Iris pigment epithelial cell (primary cell): ENCODE results near the gene GPR137B.

Source experiments
- DNase-seq: peaks from one replicate; pipeline ENCODE4 v3.0.0-alpha.2; 2011; ENCODE audit warnings: low read depth

Gene GPR137B

GRCh38 chr1:236200925-236201324 is 58.6 kb downstream of the GPR137B start:
- no peak for DNase-seq

DNA sequence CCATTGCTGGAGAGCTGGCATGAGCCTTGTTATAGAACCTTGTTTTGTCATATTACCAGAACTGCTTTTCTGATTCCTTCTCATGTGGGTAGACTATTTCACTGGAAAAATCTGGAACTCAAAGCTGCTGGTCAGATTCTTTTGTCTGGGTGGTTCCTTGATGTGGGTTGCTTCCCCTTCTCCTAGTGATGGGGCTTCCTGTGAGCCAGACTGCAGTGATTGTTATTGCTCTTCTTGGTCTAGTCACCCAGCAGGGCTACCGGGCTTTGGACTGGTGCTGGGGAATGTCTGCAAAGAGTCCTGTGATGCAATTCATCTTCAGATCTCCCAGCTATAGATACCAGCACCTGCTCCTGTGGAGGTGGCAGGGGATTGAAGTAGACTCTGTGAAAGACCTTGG is 59.4 kb downstream of the GPR137B start:
- no peak for DNase-seq

- DNase-seq: peak; percentile 36
Measured at GRCh38 chr1:236204039-236204438, 61.7 kb downstream of the GPR137B start.

GRCh38 chr1:236204656-236205055 is 62.3 kb downstream of the GPR137B start:
- peak; percentile 36 for DNase-seq

- DNase-seq: no peak
Measured at GRCh38 chr1:236206548-236206947, 64.2 kb downstream of the GPR137B start.

DNA sequence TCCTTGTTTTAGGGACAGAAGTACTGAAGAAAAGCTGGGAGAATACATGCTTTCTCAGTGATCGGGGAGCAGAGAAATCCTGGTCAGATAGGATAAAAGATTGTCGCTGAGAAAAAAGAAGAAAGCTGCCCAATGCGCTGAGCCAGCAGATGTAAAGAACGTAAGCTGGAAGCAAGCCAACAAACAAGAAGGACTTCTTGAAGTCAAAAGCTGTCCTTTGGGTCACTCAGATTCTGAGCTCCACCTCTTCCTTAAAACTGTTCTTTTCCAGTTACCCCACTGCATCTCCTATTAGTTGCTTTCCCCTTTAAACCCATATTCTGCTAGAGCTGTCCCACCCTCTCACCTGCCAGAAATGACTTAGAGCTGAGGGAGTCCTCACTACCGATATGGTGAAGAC is 64.8 kb downstream of the GPR137B start:
- DNase-seq: no peak

DNA sequence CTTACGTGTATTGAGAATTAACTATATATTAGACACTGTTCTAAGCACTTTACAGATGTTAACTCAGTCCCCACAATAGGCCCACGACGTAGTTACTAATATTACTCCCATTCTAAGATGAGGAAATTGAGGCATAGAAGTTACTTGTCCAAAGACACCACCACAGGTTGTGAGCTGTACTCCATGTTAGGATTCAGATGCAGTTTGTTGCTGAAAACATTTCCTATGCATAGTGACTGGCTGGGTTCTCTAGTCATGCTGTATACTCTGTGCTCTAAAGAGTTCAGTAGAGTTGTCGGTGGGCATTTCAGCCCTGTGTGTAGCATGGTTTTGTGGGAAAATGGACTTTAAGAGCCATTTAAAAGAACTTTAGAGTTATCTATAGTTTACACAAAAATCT is 65.2 kb downstream of the GPR137B start:
- DNase-seq: no peak

DNA sequence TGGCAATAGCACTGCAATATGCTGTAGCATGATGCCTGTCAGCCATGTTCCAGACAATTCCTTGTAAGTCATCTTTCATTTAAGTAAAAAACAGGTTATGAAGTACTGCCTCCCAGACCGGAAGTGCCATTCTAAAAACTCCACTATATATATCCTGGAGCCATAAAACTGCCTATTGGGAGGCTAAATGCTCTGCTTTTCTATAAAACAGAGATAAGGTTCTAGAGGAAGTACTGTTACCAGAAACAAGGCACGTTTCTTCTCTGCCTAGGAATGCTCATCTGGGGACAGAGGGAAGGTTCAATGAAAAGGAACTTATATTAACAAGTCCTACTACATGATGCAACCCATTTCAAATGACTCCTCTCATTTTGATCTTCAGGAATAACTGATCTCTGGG is 66.8 kb downstream of the GPR137B start:
- DNase-seq: no peak

DNA sequence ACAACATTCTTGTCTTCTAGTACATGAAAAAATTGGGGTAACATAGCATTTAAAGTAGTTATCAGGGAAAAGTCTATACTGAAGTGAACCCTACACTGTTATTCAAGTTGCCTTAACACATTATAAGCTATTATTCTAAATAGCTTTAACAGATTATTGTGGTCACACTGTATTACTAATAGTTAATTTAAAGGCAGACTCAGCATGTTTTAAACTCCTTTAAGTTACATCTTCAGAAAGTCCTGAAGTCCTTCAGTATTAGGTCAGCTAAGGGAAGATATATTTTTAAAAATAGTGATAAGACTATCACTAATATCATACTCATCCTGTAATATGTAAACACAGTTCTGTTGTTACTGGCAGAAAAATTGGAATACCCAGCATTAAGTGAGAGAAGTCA is 67.4 kb downstream of the GPR137B start:
- DNase-seq: no peak

DNA sequence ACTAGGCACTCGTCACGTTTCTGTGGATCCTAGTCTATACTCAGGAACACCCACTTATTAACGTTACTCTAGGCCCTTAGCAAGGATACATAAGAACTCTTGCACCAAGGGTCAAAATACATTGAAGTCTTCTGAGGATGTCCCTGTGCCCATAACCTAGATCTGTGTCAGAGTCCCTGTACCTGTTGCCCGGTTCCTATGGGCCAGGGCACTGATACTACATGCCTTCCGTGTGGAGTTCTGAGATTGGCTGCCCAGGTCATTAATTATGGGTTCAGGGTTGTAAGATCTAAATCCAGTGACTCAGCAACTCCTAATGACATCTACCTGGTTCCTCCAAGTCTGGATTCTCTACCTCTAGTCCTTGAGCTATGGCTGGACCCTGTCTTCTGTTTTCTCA is 69.5 kb downstream of the GPR137B start:
- no peak for DNase-seq

DNA sequence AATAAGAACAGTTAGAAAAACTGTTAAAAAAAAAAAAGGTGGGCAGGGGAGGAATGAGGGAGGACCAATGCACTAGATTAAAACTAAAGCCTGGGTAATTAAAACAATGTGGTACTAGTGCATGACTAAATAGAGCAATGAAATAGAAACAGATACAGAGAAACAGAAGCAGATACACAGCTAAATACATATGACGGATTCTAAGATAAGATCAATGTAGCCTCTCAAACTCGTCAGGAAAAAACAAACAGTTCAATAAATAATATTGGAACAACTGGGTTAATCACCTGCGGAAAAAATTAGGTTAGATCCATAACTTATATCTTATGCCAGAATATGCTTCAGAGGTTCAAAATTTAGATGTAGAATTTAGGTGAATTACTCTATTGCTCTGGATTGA is 71.2 kb downstream of the GPR137B start:
- no peak for DNase-seq

GRCh38 chr1:236214761-236215160 is 72.4 kb downstream of the GPR137B start:
- DNase-seq: no peak

- no peak for DNase-seq
Measured at GRCh38 chr1:236220473-236220872, 78.1 kb downstream of the GPR137B start.

GRCh38 chr1:236222632-236223031 is 80.3 kb downstream of the GPR137B start:
- DNase-seq: no peak

- no peak for DNase-seq
Measured at GRCh38 chr1:236228411-236228810, 86.1 kb downstream of the GPR137B start.

- no peak for DNase-seq
Measured at GRCh38 chr1:236235116-236235515, 92.8 kb downstream of the GPR137B start.

- DNase-seq: no peak
Measured at GRCh38 chr1:236239092-236239585, 96.8 kb downstream of the GPR137B start.

DNA sequence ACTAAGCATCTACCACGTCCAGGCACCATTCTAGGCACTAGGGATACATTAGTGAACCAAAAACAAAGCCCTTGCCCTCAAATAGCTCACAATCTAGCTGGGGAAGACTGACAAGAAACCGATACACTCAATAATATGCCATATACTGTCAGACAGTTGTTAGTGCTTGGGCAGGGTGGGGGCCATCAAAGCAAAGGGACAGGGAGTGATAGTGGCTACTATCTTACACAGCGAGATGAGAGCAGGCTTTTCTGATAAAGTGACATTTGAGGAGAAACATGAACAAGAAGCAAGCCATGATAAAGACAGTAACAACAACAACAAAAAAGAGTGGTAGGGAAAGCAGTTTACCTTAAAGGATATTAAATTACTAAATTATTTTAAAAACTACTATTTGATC is 98.3 kb downstream of the GPR137B start:
- DNase-seq: no peak

GRCh38 chr1:236242568-236242967 is 100.2 kb downstream of the GPR137B start:
- no peak for DNase-seq

DNA sequence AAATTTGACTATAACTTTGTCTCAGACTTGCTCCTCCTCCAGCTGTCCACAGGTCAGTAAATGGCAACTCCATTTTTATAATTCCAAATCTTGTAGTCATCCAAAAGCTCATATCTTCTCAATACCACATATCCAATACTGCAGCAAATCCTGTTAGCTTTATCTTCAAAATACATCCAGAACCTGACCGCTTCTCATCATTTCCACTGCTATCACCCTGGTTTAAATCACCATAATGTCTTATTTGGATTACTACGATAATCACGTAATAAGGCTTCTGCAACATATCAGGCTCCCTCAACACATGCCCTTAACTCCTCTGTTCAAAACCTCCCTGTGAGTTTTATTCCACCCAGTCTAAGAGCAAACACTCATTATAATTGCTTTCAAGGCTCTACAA is 104.9 kb downstream of the GPR137B start:
- no peak for DNase-seq

GRCh38 chr1:236251587-236251986 is 109.2 kb downstream of the GPR137B start:
- DNase-seq: no peak

DNA sequence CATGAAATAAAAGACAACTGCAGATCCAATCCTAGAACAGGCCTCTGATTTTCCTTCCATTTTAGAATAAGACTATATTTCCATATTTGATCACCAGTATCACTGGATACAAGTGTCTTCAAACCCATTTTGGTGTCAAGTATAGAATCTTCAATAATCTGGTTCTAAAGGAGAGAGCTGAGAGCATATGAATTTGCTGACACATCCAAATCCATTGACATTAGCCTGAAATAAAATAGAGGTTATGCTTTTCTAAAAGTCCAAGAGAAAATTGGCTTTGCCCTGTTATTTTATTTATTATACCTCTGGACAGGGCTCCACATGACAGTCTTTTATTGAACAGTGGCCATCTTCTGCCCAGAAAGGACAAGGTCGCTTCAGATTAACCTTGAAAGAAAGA is 110.8 kb downstream of the GPR137B start:
- no peak for DNase-seq

DNA sequence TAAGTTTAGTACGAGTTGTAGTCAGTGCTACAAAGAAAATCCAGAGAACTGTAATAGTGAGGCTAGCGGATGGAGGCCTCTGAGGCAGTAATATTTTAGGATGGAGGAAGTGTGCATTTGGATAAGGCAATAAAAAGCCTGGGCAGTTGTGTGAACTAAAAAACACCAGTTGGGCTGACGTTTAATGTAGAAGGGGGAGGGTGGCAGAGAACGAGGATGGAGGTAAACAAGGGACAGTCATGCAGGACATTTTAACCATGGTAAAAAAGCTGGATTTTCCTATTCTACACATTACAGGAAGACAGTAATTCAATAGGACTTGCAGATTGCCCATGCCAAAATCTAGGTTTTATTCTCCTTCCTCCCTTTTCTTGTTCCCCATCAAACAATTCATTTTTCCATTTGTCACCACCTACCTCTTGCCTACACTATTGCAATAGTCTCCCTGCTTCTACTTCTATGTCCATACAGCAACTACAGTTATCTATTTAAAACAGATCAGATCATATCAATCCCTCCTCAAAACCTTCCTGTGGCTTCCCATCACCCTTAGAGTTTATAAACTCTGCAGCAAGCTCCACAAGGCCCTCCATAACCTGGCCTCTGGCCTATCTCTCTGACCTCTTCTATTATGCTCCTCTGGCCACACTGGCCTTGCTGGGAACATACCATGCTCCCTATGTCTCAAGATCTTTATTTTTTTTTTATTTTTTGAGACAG is 111.7 kb downstream of the GPR137B start:
- no peak for DNase-seq

DNA sequence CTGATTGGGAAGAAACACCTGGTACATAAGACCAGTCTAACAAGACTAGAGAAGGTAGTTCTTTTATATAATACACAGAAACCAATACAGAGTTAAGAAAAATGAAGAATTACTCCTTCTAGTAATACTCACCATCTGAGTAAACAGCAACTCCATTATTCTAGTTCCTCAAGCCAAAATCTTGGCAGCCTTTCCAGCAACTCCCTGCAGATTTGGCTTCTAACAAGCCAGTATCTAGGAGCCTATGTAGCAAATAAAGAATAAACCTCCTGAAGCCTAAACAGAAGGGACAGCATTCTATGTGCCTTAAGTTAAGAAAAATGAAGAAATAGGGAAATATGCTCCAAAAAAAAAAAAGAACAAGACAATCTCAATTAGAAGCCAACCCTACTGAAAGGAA is 114.9 kb downstream of the GPR137B start:
- DNase-seq: no peak
